Neural crest cell (in vitro differentiated cells): Measurements from ENCODE around the gene SMG6. TPM values are rescaled to one million over a fixed set of nuclear protein-coding genes. Genes with fewer than 3 reads are reported as not detected.
"Not testable (repeated sequence)": the region's sequence is repeated elsewhere in the genome, so short reads cannot be mapped to it uniquely, and the experiment has no call there.

Experiments
- DNase-seq: peaks from one replicate; pipeline ENCODE4 v3.0.0; 2021; ENCODE audit warnings: low read depth, mixed read lengths, low spot score
- H3K27ac Mint-ChIP-seq: one replicate; pipeline ENCODE4 v1.8.0; 2021; ENCODE audit warnings: mild to moderate bottlenecking, mixed read lengths; ENCODE audit not compliant: unreplicated experiment
- H3K27me3 Mint-ChIP-seq: 2 replicates; pipeline ENCODE4 v1.8.0; 2021; ENCODE audit warnings: low read depth, mild to moderate bottlenecking, mixed read lengths
- H3K36me3 Mint-ChIP-seq: 2 replicates; pipeline ENCODE4 v1.8.0; 2021; ENCODE audit warnings: low read depth, mild to moderate bottlenecking, mixed read lengths
- H3K4me1 Mint-ChIP-seq: 2 replicates; pipeline ENCODE4 v1.8.0; 2021; ENCODE audit warnings: mixed read lengths
- H3K4me3 Mint-ChIP-seq: one replicate; pipeline ENCODE4 v1.8.0; 2021; ENCODE audit warnings: mild to moderate bottlenecking, mixed read lengths
- H3K9me3 Mint-ChIP-seq: 2 replicates; pipeline ENCODE4 v1.8.0; 2021; ENCODE audit warnings: mixed read lengths
- CTCF ChIP-seq: fragments of 200-600 bp; sonication (generic); conservative IDR thresholded peaks from 2 replicates; pipeline ENCODE4 v1.5.0; 2021; ENCODE audit warnings: antibody characterized with exemption, mild to moderate bottlenecking
- total RNA-seq: library from RNA; stranded (reverse); gene quantifications from 2 replicates; pipeline ENCODE4 v1.2.1, GENCODE V29; 2021

SMG6 gene
- total RNA-seq, 1 donor from 2014 or later, result 57.2 TPM

GRCh38 chr17:2018716-2019510 is 284.7 kb downstream of the SMG6 start:
- no peak overlapping the region for H3K4me3 Mint-ChIP-seq
- TF ChIP-seq CTCF, result no peak
- H3K27ac Mint-ChIP-seq, result peak overlapping the region; percentile 8
- H3K27me3 Mint-ChIP-seq, result peaks cover 70% of the 10 kb centered on the region
- H3K36me3 Mint-ChIP-seq, result no peaks in the 10 kb centered on the region
- H3K9me3 Mint-ChIP-seq, result no peaks in the 10 kb centered on the region
- peaks cover 23% of the 10 kb centered on the region for H3K4me1 Mint-ChIP-seq
- no peak for DNase-seq

- no peaks in the 10 kb centered on the region for H3K36me3 Mint-ChIP-seq
- H3K4me1 Mint-ChIP-seq, result peaks cover 26% of the 10 kb centered on the region
- no peaks in the 10 kb centered on the region for H3K9me3 Mint-ChIP-seq
- TF ChIP-seq CTCF, result no peak
- DNase-seq, result no peak
- peaks cover 57% of the 10 kb centered on the region for H3K27me3 Mint-ChIP-seq
- H3K27ac Mint-ChIP-seq, result no peak overlapping the region
- no peak overlapping the region for H3K4me3 Mint-ChIP-seq
Observed at GRCh38 chr17:2017274-2017941, 286.2 kb downstream of the SMG6 start.

- no peak overlapping the region for H3K27ac Mint-ChIP-seq
Observed at GRCh38 chr17:2016494-2016893, 287.1 kb downstream of the SMG6 start.

GRCh38 chr17:2015314-2015713 is 288.3 kb downstream of the SMG6 start:
- H3K4me3 Mint-ChIP-seq, result no peak overlapping the region
- H3K36me3 Mint-ChIP-seq, result no peaks in the 10 kb centered on the region
- no peak overlapping the region for H3K27ac Mint-ChIP-seq
- no peak for DNase-seq
- H3K4me1 Mint-ChIP-seq, result peaks cover 31% of the 10 kb centered on the region
- H3K9me3 Mint-ChIP-seq, result no peaks in the 10 kb centered on the region
- peaks cover 44% of the 10 kb centered on the region for H3K27me3 Mint-ChIP-seq
- TF ChIP-seq CTCF, result no peak

More at GRCh38 chr17:2016494-2016893, 287.1 kb downstream of the SMG6 start:
- peaks cover 35% of the 10 kb centered on the region for H3K4me1 Mint-ChIP-seq
- peaks cover 51% of the 10 kb centered on the region for H3K27me3 Mint-ChIP-seq
- no peak overlapping the region for H3K4me3 Mint-ChIP-seq
- TF ChIP-seq CTCF, result no peak
- no peak for DNase-seq
- no peaks in the 10 kb centered on the region for H3K9me3 Mint-ChIP-seq
- no peaks in the 10 kb centered on the region for H3K36me3 Mint-ChIP-seq

- DNase-seq, result no peak
- no peak overlapping the region for H3K4me3 Mint-ChIP-seq
- H3K27ac Mint-ChIP-seq, result no peak overlapping the region
- H3K36me3 Mint-ChIP-seq, result no peaks in the 10 kb centered on the region
- H3K4me1 Mint-ChIP-seq, result peaks cover 26% of the 10 kb centered on the region
- peaks cover 30% of the 10 kb centered on the region for H3K27me3 Mint-ChIP-seq
- no peak for TF ChIP-seq CTCF
- no peaks in the 10 kb centered on the region for H3K9me3 Mint-ChIP-seq
Observed at GRCh38 chr17:2013994-2014317, 289.6 kb downstream of the SMG6 start.

- H3K27ac Mint-ChIP-seq, result not testable (repeated sequence)
- peaks cover 24% of the 10 kb centered on the region for H3K27me3 Mint-ChIP-seq
Observed at GRCh38 chr17:2013220-2013993, 290.2 kb downstream of the SMG6 start.

More at GRCh38 chr17:2013220-2013993, 290.2 kb downstream of the SMG6 start:
- H3K9me3 Mint-ChIP-seq, H3K36me3 Mint-ChIP-seq, H3K4me3 Mint-ChIP-seq, DNase-seq: not testable (repeated sequence)
- H3K4me1 Mint-ChIP-seq, result peaks cover 24% of the 10 kb centered on the region
